GM23338 (cell line): Measurements from ENCODE around the gene TMEM106C. TPM values are rescaled to one million over a fixed set of nuclear protein-coding genes. Genes with fewer than 3 reads are reported as not detected.

Experiments used
- ATAC-seq: fragments of 200-7000 bp; cut with Tn5 transposase; 3 replicates; pipeline ENCODE4 v1.9.1; 2020
- DNase-seq: peaks from one replicate; pipeline ENCODE4 v3.0.0-alpha.2; 2015; ENCODE audit warnings: low spot score
- H2AFZ ChIP-seq: fragments of 200-600 bp; sonication (generic); 2 replicates; pipeline ENCODE4 v1.8.0; 2016; ENCODE audit warnings: antibody characterized with exemption, mild to moderate bottlenecking, moderate library complexity
- H3F3A ChIP-seq: fragments of 200-600 bp; sonication (generic); replicated peaks from 2 replicates; pipeline ENCODE4 v1.8.0; 2017; ENCODE audit warnings: antibody characterized with exemption, mixed run types, low read depth
- H3K27ac ChIP-seq: fragments of 200-600 bp; sonication (generic); 2 replicates; pipeline ENCODE4 v1.6.1; 2016; ENCODE audit warnings: low read depth
- H3K27me3 ChIP-seq: fragments of 200-600 bp; sonication (generic); 2 replicates; pipeline ENCODE4 v1.8.0; 2016; ENCODE audit warnings: mild to moderate bottlenecking, mixed run types, moderate library complexity; ENCODE audit not compliant: insufficient read depth
- H3K36me3 ChIP-seq: fragments of 200-600 bp; sonication (generic); 2 replicates; pipeline ENCODE4 v1.8.0; 2016; ENCODE audit warnings: mild to moderate bottlenecking; ENCODE audit not compliant: insufficient read depth
- H3K4me1 ChIP-seq: fragments of 200-600 bp; sonication (generic); 2 replicates; pipeline ENCODE4 v1.8.0; 2016; ENCODE audit warnings: mild to moderate bottlenecking, moderate library complexity; ENCODE audit not compliant: insufficient read depth
- H3K4me2 ChIP-seq: fragments of 200-600 bp; sonication (generic); 2 replicates; pipeline ENCODE4 v1.7.1; 2017; ENCODE audit warnings: mixed run types
- H3K4me3 ChIP-seq: fragments of 200-600 bp; sonication (generic); 2 replicates; pipeline ENCODE4 v1.6.1; 2016; ENCODE audit warnings: mixed run types
- H3K79me2 ChIP-seq: fragments of 200-600 bp; sonication (generic); replicated peaks from 2 replicates; pipeline ENCODE4 v1.8.0; 2017; ENCODE audit warnings: mild to moderate bottlenecking; ENCODE audit not compliant: insufficient read depth
- H3K9me2 ChIP-seq: fragments of 200-600 bp; sonication (generic); 2 replicates; pipeline ENCODE4 v1.8.0; 2017; ENCODE audit not compliant: insufficient read depth
- H4K20me1 ChIP-seq: fragments of 200-600 bp; sonication (generic); replicated peaks from 2 replicates; pipeline ENCODE4 v1.8.0; 2017; ENCODE audit warnings: mild to moderate bottlenecking; ENCODE audit not compliant: insufficient read depth
- H3K27ac Mint-ChIP-seq: 2 replicates; pipeline ENCODE4 v1.8.0; 2020; ENCODE audit warnings: inconsistent platforms, mild to moderate bottlenecking, moderate library complexity, mixed read lengths
- H3K27me3 Mint-ChIP-seq: 3 replicates; pipeline ENCODE4 v1.8.0; 2022; ENCODE audit warnings: low read depth, mild to moderate bottlenecking, moderate library complexity, mixed read lengths, inconsistent platforms; ENCODE audit not compliant: insufficient read depth, poor library complexity
- H3K36me3 Mint-ChIP-seq: 3 replicates; pipeline ENCODE4 v1.8.0; 2021; ENCODE audit warnings: low read depth, mild to moderate bottlenecking, inconsistent platforms, moderate library complexity, mixed read lengths
- H3K4me1 Mint-ChIP-seq: 3 replicates; pipeline ENCODE4 v1.8.0; 2020; ENCODE audit warnings: mild to moderate bottlenecking, inconsistent platforms, mixed read lengths
- H3K4me3 Mint-ChIP-seq: 3 replicates; pipeline ENCODE4 v1.8.0; 2021; ENCODE audit warnings: moderate library complexity, mild to moderate bottlenecking, inconsistent platforms, mixed read lengths
- H3K9me3 Mint-ChIP-seq: 3 replicates; pipeline ENCODE4 v1.8.0; 2020; ENCODE audit warnings: moderate library complexity, mild to moderate bottlenecking, inconsistent platforms, mixed read lengths
- CREB1 ChIP-seq: fragments of 250-450 bp; sonication (Bioruptor Pico); IDR thresholded peaks from 2 replicates; pipeline ENCODE4 v1.5.0; 2020; ENCODE audit warnings: low read depth, mild to moderate bottlenecking, moderate library complexity
- EZH2 ChIP-seq: fragments of 200-600 bp; sonication (generic); IDR thresholded peaks from one replicate; pipeline ENCODE4 v1.8.0; 2017; ENCODE audit warnings: antibody characterized with exemption, mild to moderate bottlenecking, low read depth; ENCODE audit not compliant: unreplicated experiment
- EZH2phosphoT487 ChIP-seq: fragments of 200-600 bp; sonication (generic); IDR thresholded peaks from one replicate; pipeline ENCODE4 v1.8.1; 2018; ENCODE audit warnings: antibody characterized with exemption; ENCODE audit not compliant: unreplicated experiment
- JUNB ChIP-seq: IDR thresholded peaks from one replicate; pipeline ENCODE4 v1.6.1; 2016; ENCODE audit warnings: antibody characterized with exemption; ENCODE audit not compliant: unreplicated experiment
- NANOG ChIP-seq: IDR thresholded peaks from 2 replicates; pipeline ENCODE4 v1.6.1; 2016; ENCODE audit warnings: antibody characterized with exemption, borderline replicate concordance
- POLR2AphosphoS5 ChIP-seq: IDR thresholded peaks from 2 replicates; pipeline ENCODE4 v1.6.1; 2016; ENCODE audit warnings: antibody characterized with exemption, low read depth
- STAT1 ChIP-seq: IDR thresholded peaks from one replicate; pipeline ENCODE4 v1.6.1; 2016; ENCODE audit warnings: antibody characterized with exemption; ENCODE audit not compliant: unreplicated experiment
- ZNF331 ChIP-seq: fragments of 250-450 bp; sonication (Bioruptor Pico); IDR thresholded peaks from 2 replicates; pipeline ENCODE4 v1.5.0; 2020; ENCODE audit warnings: low read depth, mild to moderate bottlenecking, moderate library complexity
- ZNF462 ChIP-seq: fragments of 250-450 bp; sonication (Bioruptor Pico); IDR thresholded peaks from 2 replicates; pipeline ENCODE4 v1.5.0; 2020; ENCODE audit warnings: mild to moderate bottlenecking, moderate library complexity
- polyA plus RNA-seq: library from polyadenylated mRNA; unstranded; fragments of >200 nt; fragmentation: Nextera tagmentation; extraction: Ambion mirVana; gene quantifications from 2 replicates; pipeline ENCODE4 v1.2.1, GENCODE V29; 2016
- total RNA-seq: library from RNA; depleted of rRNA; stranded (reverse); fragments of >200 nt; shearing (Covaris generic); gene quantifications from 2 replicates; pipeline ENCODE4 v1.2.3, GENCODE V29; 2014
- TF ChIP-seq, protein P1 (sequence below), 2 experiments: fragments of 200-600 bp in 1 of 2; sonication (generic) in 1 of 2; conservative IDR thresholded peaks; 2 replicates each; pipeline versions ENCODE4 v1.5.1 to v1.6.1; 2016 to 2017; ENCODE audit warnings: antibody characterized with exemption in 2 of 2, low read depth in 2 of 2, mild to moderate bottlenecking in 2 of 2, moderate library complexity in 1 of 2

Gene TMEM106C
- total and polyA plus RNA-seq, 2 experiments from 2014 or later, result 43.5 to 83.7 TPM

DNA sequence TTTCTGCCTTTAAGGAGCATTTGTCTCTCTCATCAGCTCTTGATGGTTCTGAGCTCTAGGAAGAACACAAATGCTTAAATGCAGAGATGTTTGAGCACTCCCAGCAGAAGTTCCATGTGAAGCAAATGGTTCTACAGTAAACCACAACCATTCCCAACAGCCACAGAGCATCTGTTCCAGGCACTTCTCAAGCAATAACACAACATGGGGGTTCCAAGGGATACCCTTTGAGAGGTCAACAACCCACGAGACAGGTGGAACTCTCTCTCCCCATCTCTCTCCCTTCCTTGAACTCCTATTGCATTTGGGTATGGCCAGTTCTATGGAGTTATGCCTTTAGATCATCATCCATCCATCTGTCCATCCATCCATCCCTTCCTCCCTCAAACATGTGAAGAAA is 46.1 kb downstream of the TMEM106C start (continued):
- TF ChIP-seq, protein P1, sequence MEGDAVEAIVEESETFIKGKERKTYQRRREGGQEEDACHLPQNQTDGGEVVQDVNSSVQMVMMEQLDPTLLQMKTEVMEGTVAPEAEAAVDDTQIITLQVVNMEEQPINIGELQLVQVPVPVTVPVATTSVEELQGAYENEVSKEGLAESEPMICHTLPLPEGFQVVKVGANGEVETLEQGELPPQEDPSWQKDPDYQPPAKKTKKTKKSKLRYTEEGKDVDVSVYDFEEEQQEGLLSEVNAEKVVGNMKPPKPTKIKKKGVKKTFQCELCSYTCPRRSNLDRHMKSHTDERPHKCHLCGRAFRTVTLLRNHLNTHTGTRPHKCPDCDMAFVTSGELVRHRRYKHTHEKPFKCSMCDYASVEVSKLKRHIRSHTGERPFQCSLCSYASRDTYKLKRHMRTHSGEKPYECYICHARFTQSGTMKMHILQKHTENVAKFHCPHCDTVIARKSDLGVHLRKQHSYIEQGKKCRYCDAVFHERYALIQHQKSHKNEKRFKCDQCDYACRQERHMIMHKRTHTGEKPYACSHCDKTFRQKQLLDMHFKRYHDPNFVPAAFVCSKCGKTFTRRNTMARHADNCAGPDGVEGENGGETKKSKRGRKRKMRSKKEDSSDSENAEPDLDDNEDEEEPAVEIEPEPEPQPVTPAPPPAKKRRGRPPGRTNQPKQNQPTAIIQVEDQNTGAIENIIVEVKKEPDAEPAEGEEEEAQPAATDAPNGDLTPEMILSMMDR (conservative IDR thresholded peaks at IDR 0.05; ENCODE audit: low read depth in 2 of 2), result no peak
- TF ChIP-seq ZNF331 (CRISPR knock-in tag) (no peak), CREB1 (CRISPR knock-in tag) (no peak), EZH2phosphoT487 (no peak), EZH2 (no peak), NANOG (no peak), STAT1 (no peak), POLR2AphosphoS5 (no peak)

GRCh38 chr12:48010366-48010970 is 47.1 kb downstream of the TMEM106C start:
- peaks cover 1% of the 10 kb centered on the region; the same call in 2 of the 3 replicates for H3K9me3 Mint-ChIP-seq
- peaks cover 26% of the 10 kb centered on the region for H4K20me1 ChIP-seq
- H3K27ac ChIP-seq, result no peak overlapping the region
- H2AFZ ChIP-seq, result no peak overlapping the region
- no peaks in the 10 kb centered on the region for H3K9me2 ChIP-seq
- peak; percentile 38; the same call in 1 of the 3 replicates for ATAC-seq
- peaks cover 100% of the 10 kb centered on the region for H3K27me3 ChIP-seq
- H3K27ac Mint-ChIP-seq, result no peak overlapping the region
- no peaks in the 10 kb centered on the region for H3F3A ChIP-seq
- H3K36me3 ChIP-seq, result no peaks in the 10 kb centered on the region; the same call in 1 of the 2 replicates
- H3K4me1 ChIP-seq, result peaks cover 4% of the 10 kb centered on the region
- peaks cover 100% of the 10 kb centered on the region for H3K27me3 Mint-ChIP-seq
- no peak overlapping the region for H3K4me2 ChIP-seq
- DNase-seq, result no peak
- no peaks in the 10 kb centered on the region; the same call in 2 of the 3 replicates for H3K36me3 Mint-ChIP-seq
- no peak overlapping the region for H3K4me3 ChIP-seq
- no peaks in the 10 kb centered on the region for H3K79me2 ChIP-seq
- H3K4me1 Mint-ChIP-seq, result peaks cover 5% of the 10 kb centered on the region; the same call in 2 of the 3 replicates
- no peak overlapping the region for H3K4me3 Mint-ChIP-seq
- TF ChIP-seq, protein P1 (conservative IDR thresholded peaks at IDR 0.05; ENCODE audit: low read depth in 2 of 2), result no peak
- TF ChIP-seq STAT1 (no peak), JUNB (no peak), NANOG (no peak), POLR2AphosphoS5 (no peak), ZNF462 (CRISPR knock-in tag) (no peak), EZH2 (no peak), CREB1 (CRISPR knock-in tag) (no peak)
